GM18873 (cell line): ENCODE measurements around the gene CNTROB.

Experiments
- ATAC-seq: cut with Tn5 transposase; IDR thresholded peaks from one replicate; pipeline ENCODE4 v1.9.1; 2021; ENCODE audit warnings: mild to moderate bottlenecking, moderate library complexity, moderate number of reproducible peaks; ENCODE audit not compliant: unreplicated experiment, low FRiP score

Gene CNTROB, protein sequence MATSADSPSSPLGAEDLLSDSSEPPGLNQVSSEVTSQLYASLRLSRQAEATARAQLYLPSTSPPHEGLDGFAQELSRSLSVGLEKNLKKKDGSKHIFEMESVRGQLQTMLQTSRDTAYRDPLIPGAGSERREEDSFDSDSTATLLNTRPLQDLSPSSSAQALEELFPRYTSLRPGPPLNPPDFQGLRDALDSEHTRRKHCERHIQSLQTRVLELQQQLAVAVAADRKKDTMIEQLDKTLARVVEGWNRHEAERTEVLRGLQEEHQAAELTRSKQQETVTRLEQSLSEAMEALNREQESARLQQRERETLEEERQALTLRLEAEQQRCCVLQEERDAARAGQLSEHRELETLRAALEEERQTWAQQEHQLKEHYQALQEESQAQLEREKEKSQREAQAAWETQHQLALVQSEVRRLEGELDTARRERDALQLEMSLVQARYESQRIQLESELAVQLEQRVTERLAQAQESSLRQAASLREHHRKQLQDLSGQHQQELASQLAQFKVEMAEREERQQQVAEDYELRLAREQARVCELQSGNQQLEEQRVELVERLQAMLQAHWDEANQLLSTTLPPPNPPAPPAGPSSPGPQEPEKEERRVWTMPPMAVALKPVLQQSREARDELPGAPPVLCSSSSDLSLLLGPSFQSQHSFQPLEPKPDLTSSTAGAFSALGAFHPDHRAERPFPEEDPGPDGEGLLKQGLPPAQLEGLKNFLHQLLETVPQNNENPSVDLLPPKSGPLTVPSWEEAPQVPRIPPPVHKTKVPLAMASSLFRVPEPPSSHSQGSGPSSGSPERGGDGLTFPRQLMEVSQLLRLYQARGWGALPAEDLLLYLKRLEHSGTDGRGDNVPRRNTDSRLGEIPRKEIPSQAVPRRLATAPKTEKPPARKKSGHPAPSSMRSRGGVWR

GRCh38 chr17:7931709-7932482 lies at the start of gene CNTROB, which contains the start of gene TRAPPC1:
TSS of gene CNTROB (plus strand) at chr17:7932206. CDS start at chr17:7933080, 874 bp downstream.
TSS of gene TRAPPC1 (minus strand) at chr17:7931946. CDS start at chr17:7931829, 117 bp downstream.
- peak; percentile 90 for ATAC-seq

GRCh38 chr17:7882629-7883028 lies 49.4 kb upstream of the CNTROB start:
- ATAC-seq, result no peak

DNA sequence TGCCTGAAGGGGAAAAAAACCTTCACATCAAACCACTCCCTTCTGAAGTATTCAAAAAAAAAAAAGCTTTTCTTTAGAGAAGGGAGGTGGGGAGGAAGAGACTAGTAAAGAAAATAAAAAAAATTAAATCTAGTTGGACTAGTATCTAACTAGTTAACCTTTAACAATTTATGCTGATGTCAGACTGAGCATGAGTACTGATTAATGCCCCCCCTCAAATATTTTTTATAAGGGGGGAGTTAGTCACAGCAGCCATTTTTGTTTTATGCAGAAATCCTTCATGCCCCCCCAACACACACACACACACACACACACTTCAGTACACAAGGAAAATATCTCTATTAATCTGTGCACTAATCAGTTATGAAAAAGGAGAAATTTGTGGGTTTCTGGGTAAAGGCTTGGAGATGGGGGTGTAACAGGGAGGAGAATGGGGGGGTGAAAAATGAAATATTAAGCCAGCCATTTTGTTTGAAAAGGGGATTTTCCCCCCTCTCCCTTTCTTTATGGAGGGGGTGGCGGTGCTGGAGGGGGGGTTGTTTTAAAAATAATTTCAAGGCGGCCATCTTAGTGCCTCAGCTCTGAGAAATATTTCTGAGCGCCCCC lies 48.1 kb upstream of the CNTROB start:
- ATAC-seq, result no peak

DNA sequence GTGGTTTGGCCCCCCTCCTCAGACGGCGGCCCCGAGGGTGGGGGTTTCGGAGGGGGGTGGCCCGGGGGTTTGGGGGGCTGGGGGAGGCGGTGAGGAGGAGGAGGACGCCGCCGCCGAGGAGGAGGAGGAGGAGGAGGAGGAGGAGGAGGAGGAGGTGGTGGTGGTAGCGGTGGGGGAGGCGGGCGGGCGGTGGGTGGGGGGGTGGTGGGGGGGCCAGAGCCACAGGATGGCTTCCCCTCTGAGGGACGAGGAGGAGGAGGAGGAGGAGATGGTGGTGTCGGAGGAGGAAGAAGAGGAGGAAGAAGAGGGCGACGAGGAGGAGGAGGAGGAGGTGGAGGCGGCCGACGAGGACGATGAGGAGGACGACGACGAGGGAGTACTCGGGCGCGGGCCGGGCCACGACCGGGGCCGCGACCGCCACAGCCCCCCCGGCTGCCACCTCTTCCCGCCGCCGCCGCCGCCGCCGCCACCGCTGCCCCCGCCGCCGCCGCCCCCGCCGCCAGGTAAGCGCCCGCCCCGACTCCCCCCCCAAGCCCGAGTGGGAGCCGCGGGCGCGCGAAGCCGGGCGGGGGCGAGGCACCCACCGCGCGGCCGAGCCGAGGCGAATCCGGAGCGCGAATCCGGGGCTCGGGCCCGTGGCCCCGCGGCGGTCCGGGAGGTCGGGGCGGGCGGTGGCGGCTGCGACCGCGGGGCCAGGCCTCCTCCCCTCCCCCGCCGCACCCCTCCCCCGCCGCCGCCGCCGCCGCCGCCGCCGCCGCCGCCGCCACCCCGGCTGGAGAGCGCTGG lies 47.2 kb upstream of the CNTROB start:
- ATAC-seq, result no peak

- ATAC-seq, result no peak
Measured at GRCh38 chr17:7885367-7886226, 46.4 kb upstream of the CNTROB start.

- ATAC-seq, result no peak
Measured at GRCh38 chr17:7886227-7887037, 45.6 kb upstream of the CNTROB start.

GRCh38 chr17:7887038-7887481 lies 44.9 kb upstream of the CNTROB start:
- ATAC-seq, result no peak

- no peak for ATAC-seq
Measured at GRCh38 chr17:7887482-7888183, 44.4 kb upstream of the CNTROB start.

GRCh38 chr17:7888184-7888920 lies 43.7 kb upstream of the CNTROB start, which contains the start of gene CHD3:
TSS of gene CHD3 (plus strand) at chr17:7888789. CDS start at chr17:7889001, 212 bp downstream.
- ATAC-seq, result no peak

DNA sequence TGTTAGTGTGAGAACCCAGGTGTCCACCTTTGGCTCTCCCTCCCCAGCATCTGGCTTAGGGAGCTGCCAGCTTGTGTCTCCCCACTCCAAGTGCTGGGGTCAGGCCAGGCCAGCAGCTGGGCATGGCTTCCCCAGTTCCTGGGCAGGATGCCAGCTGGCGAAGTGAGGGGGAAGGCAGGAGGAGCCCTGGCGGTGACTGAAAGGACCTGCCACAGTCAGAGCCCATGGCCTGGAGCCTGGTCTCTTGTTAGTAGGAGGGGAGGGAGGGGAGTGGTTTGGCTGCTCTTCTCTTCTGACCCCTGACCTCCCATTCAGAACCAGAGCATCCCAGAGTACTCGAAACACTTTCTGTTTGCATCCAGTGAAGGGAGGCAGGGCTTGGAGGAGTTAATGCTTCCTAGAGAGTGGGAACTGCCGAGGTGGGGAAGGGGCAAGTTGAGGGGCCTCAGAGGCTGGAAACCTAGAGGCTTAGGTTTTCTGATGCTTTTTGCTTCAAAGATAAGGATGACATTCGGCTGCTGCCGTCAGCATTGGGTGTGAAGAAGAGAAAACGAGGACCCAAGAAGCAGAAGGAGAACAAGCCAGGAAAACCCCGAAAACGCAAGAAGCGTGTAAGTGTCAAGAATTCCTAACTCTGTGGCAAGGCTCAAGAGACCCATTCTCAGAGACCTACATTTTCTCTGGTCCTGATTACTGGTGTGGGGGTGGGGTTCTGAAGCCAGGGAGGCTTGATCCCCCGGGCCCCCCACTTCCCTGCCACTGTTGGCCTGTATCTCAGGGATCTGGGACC lies 42.6 kb upstream of the CNTROB start:
- no peak for ATAC-seq

DNA sequence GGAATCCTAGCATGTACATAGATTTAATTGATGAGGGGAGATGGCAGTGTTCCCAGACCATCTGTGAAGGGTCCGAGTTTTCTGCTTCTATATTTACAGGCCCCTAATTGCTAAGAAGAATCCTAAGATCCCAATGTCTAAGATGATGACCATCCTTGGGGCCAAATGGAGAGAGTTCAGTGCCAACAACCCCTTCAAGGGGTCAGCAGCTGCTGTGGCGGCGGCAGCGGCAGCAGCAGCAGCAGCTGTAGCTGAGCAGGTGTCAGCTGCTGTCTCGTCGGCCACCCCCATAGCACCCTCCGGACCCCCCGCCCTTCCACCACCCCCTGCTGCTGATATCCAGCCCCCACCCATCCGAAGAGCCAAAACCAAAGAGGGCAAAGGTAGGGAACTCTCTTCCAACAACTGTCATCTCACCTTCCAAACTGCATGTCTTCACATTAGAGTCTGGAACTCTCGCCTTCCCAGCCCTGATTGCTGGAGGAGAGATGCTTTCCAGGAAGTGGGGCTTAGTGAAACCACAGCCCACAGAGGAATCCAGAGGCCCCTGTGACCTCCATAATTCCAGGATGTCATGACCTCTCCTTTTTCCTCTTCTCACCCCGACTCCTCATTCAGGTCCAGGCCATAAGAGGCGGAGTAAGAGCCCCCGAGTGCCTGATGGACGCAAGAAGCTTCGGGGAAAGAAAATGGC lies 38.7 kb upstream of the CNTROB start:
- no peak for ATAC-seq

GRCh38 chr17:7894226-7894625 lies 37.8 kb upstream of the CNTROB start:
- ATAC-seq, result no peak

DNA sequence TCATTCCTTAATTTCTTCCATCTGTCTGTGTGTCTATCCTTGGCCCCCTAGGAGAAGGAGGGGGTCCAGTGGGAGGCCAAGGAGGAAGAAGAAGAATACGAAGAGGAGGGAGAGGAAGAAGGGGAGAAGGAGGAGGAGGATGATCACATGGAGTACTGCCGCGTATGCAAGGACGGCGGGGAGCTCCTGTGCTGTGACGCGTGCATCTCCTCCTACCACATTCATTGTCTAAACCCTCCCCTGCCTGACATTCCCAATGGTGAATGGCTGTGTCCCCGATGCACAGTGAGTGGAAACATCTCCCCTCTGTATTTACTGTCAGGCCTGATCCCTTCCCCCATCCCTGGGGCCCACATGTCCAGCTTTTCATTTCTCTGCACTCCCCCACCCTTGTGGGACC lies 37.1 kb upstream of the CNTROB start:
- no peak for ATAC-seq

GRCh38 chr17:7897090-7897489 lies 34.9 kb upstream of the CNTROB start:
- no peak for ATAC-seq

- no peak for ATAC-seq
Measured at GRCh38 chr17:7897773-7898172, 34.2 kb upstream of the CNTROB start.
